Cortex of kidney (tissue), 1 donor: Measurements from ENCODE around the gene ZFHX3.

Experiments
- DNase-seq: peaks from one replicate; lab custom pipeline; 2025; lab: John Stamatoyannopoulos, UW

The ZFHX3 gene

GRCh38 chr16:72793017-72793416 lies 254.9 kb downstream of the ZFHX3 start:
- DNase-seq = no peak

- DNase-seq = no peak
These were observed 256.1 kb downstream of the ZFHX3 start for GRCh38 chr16:72791786-72792185.

- DNase-seq = no peak
These were observed 258.0 kb downstream of the ZFHX3 start for GRCh38 chr16:72789921-72790320.

GRCh38 chr16:72789465-72789864 lies 258.5 kb downstream of the ZFHX3 start:
- no peak for DNase-seq

- no peak for DNase-seq
These were observed 259.6 kb downstream of the ZFHX3 start for GRCh38 chr16:72788269-72788809.

- no peak for DNase-seq
These were observed 260.2 kb downstream of the ZFHX3 start for GRCh38 chr16:72787514-72788268.

DNA sequence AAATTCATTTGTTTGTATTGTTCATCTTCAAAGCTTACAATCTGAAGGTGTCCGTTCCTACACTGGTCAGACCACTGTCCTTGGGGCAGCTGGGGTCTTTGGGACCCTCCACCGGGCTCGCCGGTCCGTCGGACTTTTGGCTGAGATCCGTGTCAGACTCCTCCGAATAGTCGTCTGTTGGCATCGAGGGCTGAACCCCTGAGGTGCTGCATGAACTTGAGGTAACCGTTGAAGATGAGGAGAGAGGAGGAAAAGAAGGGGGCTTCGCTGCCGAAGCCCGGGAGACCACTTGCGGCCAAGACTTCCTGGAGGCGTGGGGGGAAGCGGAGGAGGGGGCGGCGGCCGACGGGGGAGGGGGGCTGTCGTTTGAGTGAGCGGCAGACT lies 260.8 kb downstream of the ZFHX3 start:
- no peak for DNase-seq

- no peak for DNase-seq
These were observed 261.3 kb downstream of the ZFHX3 start for GRCh38 chr16:72786606-72787005.

DNA sequence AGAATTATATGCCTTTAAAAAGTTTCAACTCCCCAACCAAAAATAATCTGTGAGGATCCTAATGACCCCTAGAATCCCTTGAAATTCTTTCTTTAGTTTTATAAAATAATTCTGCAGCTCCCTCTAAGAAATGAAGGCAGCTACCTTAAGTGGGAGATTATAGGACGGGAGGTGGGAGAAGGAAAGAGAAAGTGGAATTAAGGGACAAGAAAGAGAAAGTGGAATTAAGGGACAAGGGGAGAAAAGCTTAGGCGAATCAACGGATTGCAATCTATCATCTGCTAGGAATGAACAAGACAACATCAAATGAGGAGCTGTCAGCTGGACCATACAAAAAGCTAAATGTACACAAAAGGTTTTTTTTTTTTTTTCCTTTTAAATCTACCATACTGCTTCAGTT lies 262.0 kb downstream of the ZFHX3 start:
- no peak for DNase-seq

- DNase-seq = no peak
These were observed 262.8 kb downstream of the ZFHX3 start for GRCh38 chr16:72785171-72785570.

GRCh38 chr16:72783716-72784318 lies 264.1 kb downstream of the ZFHX3 start:
- DNase-seq = no peak

GRCh38 chr16:72769876-72770275 lies 278.1 kb downstream of the ZFHX3 start:
- DNase-seq = no peak

GRCh38 chr16:72768591-72768990 lies 279.3 kb downstream of the ZFHX3 start:
- no peak for DNase-seq

DNA sequence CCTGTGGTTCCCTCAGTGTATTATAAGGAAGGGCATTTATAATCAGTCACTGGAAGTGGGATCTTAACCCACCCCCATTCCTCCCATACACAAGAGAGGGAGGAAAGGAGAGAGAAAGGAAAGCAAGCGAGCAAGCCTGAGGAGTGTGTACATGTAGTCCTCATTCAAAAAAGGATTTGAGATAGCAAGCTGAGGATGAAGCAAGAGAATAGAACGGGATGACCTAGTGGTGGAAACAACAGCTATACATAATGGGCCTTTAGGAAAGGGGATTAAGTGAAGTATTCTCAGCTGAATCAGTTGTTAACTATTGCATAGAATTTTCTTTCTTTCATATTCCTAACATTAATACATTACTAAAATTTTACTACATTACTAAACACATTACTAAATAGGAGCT lies 281.4 kb downstream of the ZFHX3 start:
- DNase-seq = no peak

DNA sequence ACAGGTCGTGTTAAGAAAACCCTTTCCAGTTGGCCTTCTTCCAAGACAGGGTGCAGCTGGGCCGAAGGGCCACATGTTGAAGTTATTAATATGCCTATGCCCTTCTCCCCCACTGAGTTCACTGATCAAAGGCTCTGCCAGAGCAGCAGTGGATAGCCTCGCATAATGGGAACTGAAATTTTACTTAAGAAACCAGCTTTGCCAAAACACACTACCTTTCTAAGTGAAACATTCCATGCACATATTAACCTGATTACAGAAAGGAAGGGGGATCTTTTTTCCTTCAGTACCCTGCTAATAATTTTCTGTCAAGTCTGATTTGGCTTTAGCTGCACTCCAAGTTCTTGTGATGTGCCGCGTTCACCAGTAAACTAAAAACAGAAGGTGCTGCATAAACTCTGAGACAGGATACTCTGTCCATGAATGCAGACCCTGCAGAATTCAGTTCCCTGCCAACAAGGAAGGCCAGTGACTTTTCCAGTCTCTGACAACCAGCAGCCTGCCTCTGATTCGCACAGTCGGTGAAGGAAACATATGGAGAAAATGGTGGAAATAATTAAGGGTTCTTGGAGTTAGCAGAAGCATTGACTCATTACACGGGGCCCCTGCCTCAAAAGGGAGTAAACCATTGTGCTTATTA lies 283.8 kb downstream of the ZFHX3 start:
- no peak for DNase-seq

DNA sequence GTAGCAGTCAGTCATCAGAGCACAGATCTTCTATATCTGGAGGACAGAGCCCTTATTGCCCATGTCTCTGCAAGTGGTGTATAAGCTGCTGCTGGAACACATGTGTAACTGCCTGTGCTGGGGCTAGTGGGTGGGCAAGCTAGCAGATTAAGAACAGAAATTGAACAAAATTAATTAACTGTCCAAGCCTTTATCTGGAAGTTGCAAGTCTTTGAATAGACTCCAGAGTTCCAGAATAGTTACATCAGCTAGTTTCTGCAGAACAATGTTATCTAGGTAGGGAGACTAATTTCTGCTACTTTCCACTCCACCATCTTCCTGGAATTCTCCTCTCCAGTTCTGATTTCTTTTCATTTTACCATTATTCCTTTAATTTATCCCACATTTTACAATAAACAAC lies 287.3 kb downstream of the ZFHX3 start:
- DNase-seq = no peak

DNA sequence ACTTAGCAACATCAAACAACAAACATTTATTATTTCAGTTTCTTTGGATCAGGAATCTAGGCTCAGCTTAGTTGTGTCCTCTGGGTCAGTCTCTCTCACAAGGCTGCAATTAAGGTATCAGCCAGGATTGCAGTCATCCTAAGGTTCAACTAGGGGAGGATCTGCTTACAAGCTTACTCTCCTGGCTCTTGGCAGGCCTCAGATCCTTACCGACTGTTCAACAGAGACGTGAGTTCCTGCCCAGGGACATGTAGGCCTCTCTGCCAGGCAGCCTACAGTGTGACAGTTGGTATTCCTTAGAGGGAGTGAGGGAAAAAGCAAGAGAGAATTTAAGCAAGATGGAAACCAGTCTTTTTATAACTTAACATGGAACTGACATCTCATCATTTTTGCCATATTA lies 294.0 kb downstream of the ZFHX3 start:
- no peak for DNase-seq

- no peak for DNase-seq
These were observed 295.8 kb downstream of the ZFHX3 start for GRCh38 chr16:72752004-72752695.

GRCh38 chr16:72751076-72751475 lies 296.9 kb downstream of the ZFHX3 start:
- no peak for DNase-seq

- DNase-seq = no peak
These were observed 298.8 kb downstream of the ZFHX3 start for GRCh38 chr16:72749091-72749490.

- DNase-seq = no peak
These were observed 303.7 kb downstream of the ZFHX3 start for GRCh38 chr16:72744076-72744793.
